NCI-H2196 (cell line): ENCODE results near the gene PRM3.
"Not testable (repeated sequence)": the region's sequence is repeated elsewhere in the genome, so short reads cannot be mapped to it uniquely, and the experiment has no call there.

Experiments used
- DNase-seq: peaks from one replicate; lab custom pipeline; 2025; ENCODE audit not compliant: unreplicated experiment; lab: John Stamatoyannopoulos, UW

The PRM3 gene

DNA sequence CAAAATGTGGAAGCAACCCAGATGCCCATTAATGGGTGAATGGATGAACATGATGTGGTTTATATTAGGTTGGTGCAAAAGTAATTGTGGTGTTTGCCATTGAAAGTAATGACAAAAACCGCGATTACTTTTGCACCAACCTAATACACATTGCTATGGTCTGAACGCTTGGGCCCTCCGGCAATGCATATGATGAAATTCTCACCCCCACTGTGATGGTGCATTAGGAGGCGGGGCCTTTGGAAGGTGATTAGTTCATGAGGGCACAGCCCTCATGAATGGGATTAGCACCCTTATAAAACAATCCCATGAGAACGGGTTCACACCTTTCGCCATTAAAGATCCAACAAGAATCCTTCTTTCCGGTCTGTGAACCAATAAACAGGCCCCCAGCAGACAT lies 33.0 kb upstream of the PRM3 start:
- no peak for DNase-seq

- peak; percentile 86 for DNase-seq
Measured at GRCh38 chr16:11303405-11304138, 30.1 kb upstream of the PRM3 start.

DNA sequence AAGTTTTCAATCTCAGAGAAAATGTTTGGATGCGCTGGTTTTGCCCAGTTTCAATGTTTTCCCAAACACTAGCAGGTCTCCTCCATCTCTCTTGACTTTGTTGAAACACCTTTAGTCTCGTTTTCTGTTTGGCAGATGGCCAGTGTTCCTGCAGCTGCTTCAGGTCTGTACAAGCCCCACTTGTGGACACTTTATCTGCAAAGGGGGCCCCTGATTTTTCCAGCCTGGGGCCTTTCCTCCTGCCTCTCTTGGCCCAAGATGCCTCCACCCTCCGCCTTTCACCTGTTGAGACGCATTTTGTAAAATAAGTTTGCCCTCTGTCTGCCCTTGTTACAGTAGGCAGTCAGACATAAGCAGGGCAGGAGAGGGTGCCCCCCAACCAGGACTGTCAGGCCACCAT lies 29.5 kb upstream of the PRM3 start:
- DNase-seq = peak; percentile 88

DNA sequence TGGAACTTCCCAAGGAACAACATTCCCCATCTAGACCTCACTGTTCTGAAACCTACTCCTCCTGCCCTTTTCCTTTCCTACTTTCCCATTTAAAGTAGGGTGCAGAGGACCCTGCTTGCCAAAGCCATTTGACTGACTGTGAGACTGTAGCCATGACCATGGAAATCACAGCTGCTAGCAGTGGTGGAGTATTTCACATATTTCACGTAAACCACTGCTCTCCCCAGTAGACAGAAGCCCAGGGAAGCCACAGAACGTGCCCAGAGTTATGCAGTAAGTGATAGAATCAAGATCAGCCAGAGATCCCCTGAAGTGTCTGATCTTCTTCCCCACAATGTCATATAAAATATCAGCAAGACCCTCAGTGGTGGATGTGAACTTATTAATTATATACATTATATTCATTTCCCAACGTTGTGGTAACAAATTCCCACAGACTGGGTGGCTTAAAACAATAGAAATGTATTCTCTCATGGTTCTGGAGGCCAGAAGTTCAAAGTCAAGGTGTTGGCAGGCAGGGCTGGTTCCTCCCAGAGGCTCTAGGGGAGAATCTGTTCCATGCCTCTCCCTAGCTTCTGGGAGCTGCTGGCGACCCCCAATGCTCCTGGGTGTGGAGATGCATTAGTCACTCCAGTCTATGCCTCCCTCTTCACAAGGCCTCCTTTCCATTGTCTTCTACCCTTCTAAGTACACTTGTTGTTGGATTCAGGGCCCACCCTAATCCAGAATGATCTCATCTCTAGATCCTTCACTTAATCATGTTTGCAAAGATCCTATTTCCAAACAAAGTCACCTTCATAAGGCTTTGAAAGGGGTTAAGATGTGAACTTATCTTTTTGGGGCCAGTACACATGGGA lies 28.4 kb upstream of the PRM3 start:
- DNase-seq = no peak

GRCh38 chr16:11300560-11300892 lies 27.1 kb upstream of the PRM3 start:
- no peak for DNase-seq

DNA sequence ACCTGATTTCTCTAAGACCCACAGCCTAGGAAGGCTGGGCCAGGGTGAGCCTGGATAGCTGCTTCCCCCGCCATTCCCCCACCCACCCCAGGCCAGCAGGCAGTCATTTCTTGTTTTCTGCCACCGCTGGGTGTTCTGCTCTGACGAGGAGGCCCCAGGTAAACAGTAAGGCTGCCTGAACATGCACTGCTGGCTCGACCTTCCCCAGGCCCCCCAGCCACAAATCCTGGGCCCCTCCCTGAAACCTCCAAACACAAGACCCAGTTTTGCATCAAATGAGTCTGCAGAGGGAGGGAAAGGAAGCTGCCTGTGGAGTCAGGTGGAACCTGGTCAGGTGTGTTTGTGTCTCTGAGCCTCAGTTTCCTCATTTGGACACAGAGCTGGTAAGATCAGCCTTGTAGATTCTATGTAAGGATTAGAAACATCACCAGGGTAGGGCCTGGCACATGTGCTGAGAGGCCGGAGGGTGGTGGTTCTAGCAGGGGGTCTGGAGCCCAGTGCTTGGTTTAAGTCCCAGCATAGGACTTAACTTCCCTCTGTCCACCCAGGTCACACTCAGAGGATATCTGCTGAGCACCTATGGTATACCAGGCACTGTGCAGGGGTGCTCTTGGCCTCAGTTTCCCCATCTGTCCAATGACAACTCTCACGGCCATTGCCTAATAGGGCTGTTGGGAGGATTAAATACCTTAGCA lies 26.6 kb upstream of the PRM3 start:
- no peak for DNase-seq

GRCh38 chr16:11298950-11299547 lies 25.6 kb upstream of the PRM3 start:
- not testable (repeated sequence) for DNase-seq

DNA sequence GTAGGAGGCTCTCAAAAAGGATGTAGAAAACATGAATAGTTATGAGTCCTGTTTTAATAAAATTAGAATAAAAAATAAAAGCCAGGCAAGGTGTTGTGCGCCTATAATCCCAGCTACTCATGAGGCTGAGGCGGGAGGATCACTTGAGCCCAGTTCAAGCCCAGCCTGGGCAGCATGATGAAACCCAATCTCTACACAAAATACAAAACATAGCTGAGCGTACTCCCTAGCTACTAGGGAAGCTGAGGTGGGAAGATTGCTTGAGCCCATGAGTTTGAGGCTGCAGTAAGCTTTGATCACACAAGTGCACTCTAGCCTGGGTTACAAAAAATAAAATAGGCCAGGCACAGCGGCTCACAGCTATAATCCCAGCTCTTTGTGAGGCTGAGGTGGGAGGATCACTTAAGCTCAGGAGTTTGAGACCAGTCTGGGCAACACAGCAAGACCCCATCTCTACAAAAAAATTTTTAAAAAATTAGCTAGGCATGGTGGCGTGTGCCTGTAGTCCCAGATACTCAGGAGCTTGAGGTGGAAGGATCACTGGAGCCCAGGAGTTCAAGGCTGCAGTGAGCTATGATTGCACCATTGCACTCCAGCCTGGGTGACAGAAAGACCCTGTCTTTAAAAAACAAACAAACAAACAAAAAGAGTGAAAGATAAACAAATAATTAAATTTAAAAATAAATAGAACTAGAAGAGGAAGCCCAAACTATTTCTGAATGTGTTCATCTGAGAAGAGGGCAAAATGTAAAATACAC lies 24.9 kb upstream of the PRM3 start:
- no peak for DNase-seq

GRCh38 chr16:11297492-11298142 lies 24.2 kb upstream of the PRM3 start:
- DNase-seq = peak; percentile 84

DNA sequence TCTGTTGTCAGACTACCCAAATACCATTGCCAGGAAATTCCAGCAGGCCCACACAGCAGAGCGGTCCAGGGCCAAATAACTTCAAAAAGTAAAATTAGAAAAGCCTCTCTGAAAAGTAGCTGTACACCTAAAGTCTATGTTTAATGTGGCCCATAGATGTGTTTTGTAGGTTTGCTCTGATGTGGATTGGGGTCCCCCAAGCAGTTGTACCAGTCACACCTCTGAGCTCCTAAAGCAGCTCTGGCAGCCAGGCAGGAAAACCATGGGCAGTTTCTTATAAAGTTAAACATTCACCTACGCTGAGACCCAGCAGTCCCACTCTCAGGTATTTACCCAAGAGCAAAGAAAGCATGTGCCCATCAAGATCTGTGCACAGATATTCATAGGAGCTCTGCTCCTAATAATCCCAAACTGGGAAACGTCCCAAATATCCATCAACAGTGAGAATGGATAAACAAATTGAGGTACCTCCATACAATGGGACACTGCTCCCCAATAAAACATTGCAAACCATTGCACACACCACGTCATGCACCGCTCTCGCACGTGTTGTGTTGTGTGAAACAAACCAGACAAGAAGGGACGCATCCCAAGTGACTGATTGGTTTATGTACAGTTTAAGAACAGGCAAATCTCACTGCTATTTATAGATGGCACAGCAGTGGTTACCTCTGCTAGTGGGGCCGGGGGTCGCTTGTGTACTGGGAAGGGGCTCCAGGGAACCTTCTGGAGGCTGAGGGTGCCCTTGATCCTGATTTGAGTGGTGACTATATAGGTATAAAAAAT lies 23.5 kb upstream of the PRM3 start:
- DNase-seq = no peak

DNA sequence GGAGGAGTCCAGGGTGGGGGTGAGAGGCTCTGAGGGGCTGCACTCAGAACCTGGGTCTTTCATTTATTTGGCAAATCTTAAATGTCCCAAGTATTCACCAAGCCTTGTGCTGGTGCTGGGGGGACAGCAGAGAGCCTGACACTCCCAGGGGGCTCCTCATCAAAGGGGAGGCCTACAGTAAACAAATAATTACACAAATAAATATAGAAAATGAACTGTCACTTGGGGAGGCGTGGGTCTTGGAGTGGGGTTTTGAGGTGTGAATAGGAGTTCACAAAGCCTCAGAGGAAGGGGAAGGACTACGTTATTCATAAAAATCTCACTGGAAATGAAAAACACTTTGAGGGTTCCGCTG lies 22.9 kb upstream of the PRM3 start:
- no peak for DNase-seq

DNA sequence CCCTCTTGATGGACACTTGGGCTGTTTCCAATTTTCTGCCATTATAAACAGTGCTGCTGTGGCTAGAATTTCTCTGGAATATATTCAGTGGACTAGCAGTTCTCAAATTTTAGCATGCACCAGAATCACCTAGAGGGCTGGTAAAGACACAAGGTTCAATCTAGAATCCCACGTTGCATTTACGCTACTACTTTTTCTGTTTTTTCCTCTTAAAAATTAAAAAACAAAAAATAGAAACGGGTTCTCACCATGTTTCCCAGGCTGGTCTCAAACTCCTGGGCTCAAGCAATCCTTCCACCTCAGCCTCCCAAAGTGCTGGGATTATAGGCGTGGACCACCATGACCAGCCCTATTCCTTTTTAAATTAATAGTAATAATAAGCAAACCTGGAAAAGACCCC lies 22.2 kb upstream of the PRM3 start:
- DNase-seq = no peak

DNA sequence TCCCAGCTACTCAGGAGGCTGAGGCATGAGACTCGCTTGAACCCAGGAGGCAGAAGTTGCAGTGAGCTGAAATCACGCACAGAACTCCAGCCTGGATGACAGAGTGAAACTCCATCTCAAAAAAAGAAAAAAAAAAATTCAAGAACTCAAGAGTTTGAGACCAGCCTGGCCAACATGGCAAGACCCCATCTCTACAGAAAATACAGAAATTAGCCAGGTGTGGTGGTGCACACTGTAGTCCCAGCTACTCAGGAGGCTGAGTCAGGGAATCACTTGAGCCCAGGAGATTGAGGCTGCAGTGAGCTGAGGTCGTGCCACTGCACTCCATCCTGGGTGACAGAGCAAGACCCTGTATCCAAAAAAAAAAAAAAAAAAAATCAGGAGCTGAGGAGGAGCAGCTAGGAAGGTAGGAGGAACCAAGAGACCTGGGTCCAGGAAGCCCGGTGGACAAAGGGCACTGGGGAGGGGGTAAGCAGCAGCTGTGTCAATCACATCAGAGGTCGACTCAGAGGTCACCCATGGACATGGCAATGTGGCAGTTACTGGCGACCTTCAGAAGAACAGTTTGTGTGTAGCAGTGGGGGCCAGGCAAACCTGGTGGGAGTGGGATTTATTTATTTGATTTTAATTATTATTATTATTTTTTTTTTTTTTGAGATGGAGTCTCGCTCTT lies 18.8 kb upstream of the PRM3 start:
- DNase-seq = no peak

GRCh38 chr16:11291091-11291703 lies 17.8 kb upstream of the PRM3 start:
- DNase-seq = no peak

- no peak for DNase-seq
Measured at GRCh38 chr16:11290102-11290893, 16.9 kb upstream of the PRM3 start.

- DNase-seq = not testable (repeated sequence)
Measured at GRCh38 chr16:11289696-11290095, 16.3 kb upstream of the PRM3 start.

- DNase-seq = no peak
Measured at GRCh38 chr16:11289202-11289601, 15.8 kb upstream of the PRM3 start.

DNA sequence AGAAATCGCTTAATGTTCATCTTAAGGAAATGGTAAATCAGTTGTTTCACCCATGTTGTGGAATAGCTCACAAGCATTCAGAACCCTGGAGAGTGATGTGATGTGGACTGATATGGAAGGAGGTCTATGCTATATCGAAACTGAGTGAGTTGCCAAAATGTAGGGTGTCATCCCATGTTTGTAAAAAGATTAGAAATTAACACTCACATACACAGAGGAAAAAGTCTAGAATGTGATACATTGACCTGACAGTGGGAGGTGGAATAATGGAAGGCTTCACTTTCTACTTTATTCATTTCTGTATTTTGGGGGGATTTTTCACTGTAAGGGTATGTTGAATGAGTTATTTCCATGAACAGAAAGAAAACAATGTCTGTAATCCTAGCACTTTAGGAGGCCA lies 12.4 kb upstream of the PRM3 start:
- DNase-seq = no peak
